ENCODE measurements around the gene CDKN1A.

- TF ChIP-seq CTCF (IDR thresholded peaks at IDR 0.05), result no peak
- no peak for TF ChIP-seq POLR2AphosphoS5 (IDR thresholded peaks at IDR 0.05)
- no peak for TF ChIP-seq EP300 (IDR thresholded peaks at IDR 0.05)
Measured at GRCh38 chr6:36674942-36675341, 3.6 kb upstream of the CDKN1A start.

All from gastroesophageal sphincter (tissue), 3 donors.